Peyer's patch (tissue), 4 donors: ENCODE results near the gene IKBKE.

Experiments used
- POLR2A ChIP-seq, 2 donors: fragments of 450-650 bp; IDR thresholded peaks; one replicate each; pipeline ENCODE4 v1.5.1; 2017; ENCODE audit warnings: antibody characterized with exemption in 2 of 2, mild to moderate bottlenecking in 2 of 2, moderate library complexity in 2 of 2
- TF ChIP-seq, protein P1 (sequence below), 6 experiments: fragments of 450-650 bp in 4 of 6; fragments of 200-600 bp in 2 of 6; sonication (generic) in 1 of 6; IDR thresholded peaks; one replicate each; pipeline ENCODE4 v1.5.1; 2017 to 2019; ENCODE audit warnings: antibody characterized with exemption in 6 of 6, mild to moderate bottlenecking in 3 of 6, moderate library complexity in 1 of 6

DNA sequence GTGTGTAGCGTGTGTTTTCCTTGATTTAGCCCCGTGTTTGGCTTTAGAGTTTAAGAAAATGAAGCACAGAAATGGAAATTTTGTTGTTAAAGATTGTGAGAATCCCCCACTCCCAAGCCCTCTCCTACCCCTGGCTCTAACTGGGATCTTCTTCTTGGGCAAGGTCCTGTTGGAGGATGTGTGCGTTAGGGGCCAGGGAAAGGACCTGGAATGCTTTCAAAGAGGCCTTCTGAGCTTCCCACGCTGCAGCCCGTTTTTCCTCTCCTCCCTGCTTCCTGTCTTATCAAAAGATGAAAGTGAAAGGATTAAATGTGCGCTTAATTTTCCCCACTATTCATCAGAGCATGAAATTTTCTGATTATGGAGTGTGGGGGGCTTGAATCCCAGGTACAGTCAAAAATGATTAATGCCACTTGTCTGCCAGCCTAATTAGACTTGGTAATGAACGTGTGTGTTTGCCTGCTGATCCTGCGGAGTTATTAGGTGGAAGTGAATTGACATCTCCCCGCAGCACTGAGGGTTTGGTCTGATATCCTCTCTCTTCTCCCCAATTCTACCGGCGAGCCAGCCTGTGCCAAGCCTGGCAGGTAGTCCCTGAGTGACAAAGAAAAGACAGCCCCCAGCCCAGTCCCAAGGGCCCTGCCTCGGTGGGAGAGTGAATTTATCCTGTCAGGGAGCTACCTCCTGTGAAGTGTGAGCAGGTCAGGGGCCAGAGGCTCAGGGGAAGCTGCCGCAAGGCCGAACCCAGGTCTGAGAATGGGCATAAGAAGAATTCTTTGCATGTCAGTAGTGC lies 42.0 kb downstream of the IKBKE start:
- TF ChIP-seq, protein P1, sequence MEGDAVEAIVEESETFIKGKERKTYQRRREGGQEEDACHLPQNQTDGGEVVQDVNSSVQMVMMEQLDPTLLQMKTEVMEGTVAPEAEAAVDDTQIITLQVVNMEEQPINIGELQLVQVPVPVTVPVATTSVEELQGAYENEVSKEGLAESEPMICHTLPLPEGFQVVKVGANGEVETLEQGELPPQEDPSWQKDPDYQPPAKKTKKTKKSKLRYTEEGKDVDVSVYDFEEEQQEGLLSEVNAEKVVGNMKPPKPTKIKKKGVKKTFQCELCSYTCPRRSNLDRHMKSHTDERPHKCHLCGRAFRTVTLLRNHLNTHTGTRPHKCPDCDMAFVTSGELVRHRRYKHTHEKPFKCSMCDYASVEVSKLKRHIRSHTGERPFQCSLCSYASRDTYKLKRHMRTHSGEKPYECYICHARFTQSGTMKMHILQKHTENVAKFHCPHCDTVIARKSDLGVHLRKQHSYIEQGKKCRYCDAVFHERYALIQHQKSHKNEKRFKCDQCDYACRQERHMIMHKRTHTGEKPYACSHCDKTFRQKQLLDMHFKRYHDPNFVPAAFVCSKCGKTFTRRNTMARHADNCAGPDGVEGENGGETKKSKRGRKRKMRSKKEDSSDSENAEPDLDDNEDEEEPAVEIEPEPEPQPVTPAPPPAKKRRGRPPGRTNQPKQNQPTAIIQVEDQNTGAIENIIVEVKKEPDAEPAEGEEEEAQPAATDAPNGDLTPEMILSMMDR (IDR thresholded peaks at IDR 0.05) = no peak
- no peak for TF ChIP-seq POLR2A (IDR thresholded peaks at IDR 0.05)
